Esophagus (tissue), 2 donors: ENCODE measurements around the gene DUSP10. TPM values are rescaled to one million over a fixed set of nuclear protein-coding genes. Genes with fewer than 3 reads are reported as not detected.

Source experiments
- H3K27ac ChIP-seq, 2 donors: one replicate each; pipeline ENCODE4 v1.5.1; 2013; ENCODE audit warnings: low read depth in 2 of 2, mild to moderate bottlenecking in 2 of 2, inconsistent platforms in 1 of 2, low read length in 1 of 2, moderate library complexity in 1 of 2
- H3K27me3 ChIP-seq, 2 donors: one replicate each; pipeline ENCODE4 v1.6.1; 2013; ENCODE audit warnings: low read length in 2 of 2, control low read depth in 1 of 2, mild to moderate bottlenecking in 1 of 2; ENCODE audit not compliant: insufficient read depth in 2 of 2, control insufficient read depth in 1 of 2
- H3K36me3 ChIP-seq, 2 donors: one replicate each; pipeline ENCODE4 v1.6.1; 2013; ENCODE audit warnings: low read length in 1 of 2; ENCODE audit not compliant: control insufficient read depth in 2 of 2, insufficient read depth in 2 of 2
- H3K4me1 ChIP-seq, 2 donors: one replicate each; pipeline ENCODE4 v1.6.1; 2013; ENCODE audit warnings: low read length in 1 of 2; ENCODE audit not compliant: control insufficient read depth in 2 of 2, insufficient read depth in 2 of 2
- H3K4me3 ChIP-seq, 2 donors: one replicate each; pipeline ENCODE4 v1.5.1; 2013; ENCODE audit warnings: low read length in 2 of 2, mild to moderate bottlenecking in 2 of 2, low read depth in 1 of 2, moderate library complexity in 1 of 2
- H3K9me3 ChIP-seq, 2 donors: one replicate each; pipeline ENCODE4 v1.6.1; 2013; ENCODE audit warnings: mild to moderate bottlenecking in 2 of 2, low read depth in 1 of 2, low read length in 1 of 2, moderate library complexity in 1 of 2; ENCODE audit not compliant: control insufficient read depth in 2 of 2, insufficient read depth in 1 of 2
- WGBS, 2 donors: extraction: QIAGEN DNeasy Blood & Tissue Kit; methylation state at CpG; one replicate each; pipeline ENCODE4 v1.1.7; 2013; 5-methylcytosine and 5-hydroxymethylcytosine counted together
- polyA plus RNA-seq, 2 donors: library from polyadenylated mRNA; stranded (reverse); fragments of 200-250 nt; gene quantifications; one replicate each; pipeline ENCODE4 v1.2.3, GENCODE V29; 2013
- donor health status: healthy with polysubstance abuse.
- donor health status: Bipolar disorder and iron deficiency.

DUSP10 gene
- polyA plus RNA-seq, 2 donors, result 2.0 to 4.7 TPM

- Histone ChIP-seq H3K4me3 (no peak overlapping the region), H3K27ac (no peak overlapping the region), H3K27me3 (no peaks in the 10 kb centered on the region), H3K9me3 (no peaks in the 10 kb centered on the region), H3K4me1 (no peaks in the 10 kb centered on the region), H3K36me3 (no peaks in the 10 kb centered on the region)
- 70 to 72% methylated on average over 2 of the region's 2 CpGs for WGBS, 2 donors
Measured at GRCh38 chr1:221672239-221672645, 69.6 kb downstream of the DUSP10 start.

DNA sequence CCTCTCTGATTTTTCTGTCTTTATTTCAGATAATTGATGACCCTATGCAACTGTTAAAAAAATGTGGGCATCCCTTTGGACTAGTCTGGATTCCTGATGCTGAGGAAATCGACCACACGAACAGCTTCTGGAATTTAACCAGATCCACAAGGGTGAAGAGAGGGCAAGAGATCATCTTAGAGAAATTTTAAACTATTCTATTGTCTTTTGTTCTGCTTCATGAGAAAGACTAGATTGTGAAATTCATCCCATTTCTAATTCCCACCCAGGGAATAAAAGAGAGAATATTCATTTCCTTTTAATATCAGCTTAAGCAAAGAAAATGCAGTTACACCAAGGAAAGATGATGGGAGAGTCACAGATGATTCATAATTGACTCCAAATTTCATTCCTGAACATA, 71.8 kb downstream of the DUSP10 start:
- Histone ChIP-seq H3K27ac (no peak overlapping the region), H3K4me1 (no peaks in the 10 kb centered on the region), H3K27me3 (no peaks in the 10 kb centered on the region), H3K4me3 (no peak overlapping the region), H3K9me3 (no peaks in the 10 kb centered on the region), H3K36me3 (no peaks in the 10 kb centered on the region)
- 77 to 81% methylated on average over 2 of the region's 2 CpGs for WGBS, 2 donors

GRCh38 chr1:221669441-221669840, 72.4 kb downstream of the DUSP10 start:
- Histone ChIP-seq H3K36me3 (no peaks in the 10 kb centered on the region), H3K4me1 (no peaks in the 10 kb centered on the region), H3K27me3 (no peaks in the 10 kb centered on the region), H3K9me3 (no peaks in the 10 kb centered on the region), H3K27ac (no peak overlapping the region), H3K4me3 (no peak overlapping the region)

DNA sequence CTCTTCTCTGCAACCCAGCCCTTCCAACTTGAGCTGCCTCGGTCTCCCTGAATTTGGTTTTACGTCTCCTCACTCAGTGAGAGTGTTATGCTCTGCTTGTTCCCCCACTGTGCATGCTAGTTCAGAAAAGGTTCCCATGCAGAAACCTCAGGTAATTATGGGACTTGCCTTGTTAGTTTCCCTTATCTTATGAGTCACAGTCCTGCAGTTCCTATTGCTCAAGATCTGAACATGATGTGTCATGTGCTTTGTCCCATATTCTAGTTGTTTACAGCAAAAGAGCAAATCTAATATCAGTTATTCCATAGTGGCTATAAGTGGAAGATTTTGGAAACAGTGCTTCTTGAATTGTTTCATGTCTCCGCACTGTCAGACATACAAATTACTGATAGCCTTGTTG, 74.4 kb downstream of the DUSP10 start:
- Histone ChIP-seq H3K4me3 (no peak overlapping the region), H3K9me3 (no peaks in the 10 kb centered on the region), H3K27ac (no peak overlapping the region), H3K36me3 (no peaks in the 10 kb centered on the region), H3K4me1 (no peaks in the 10 kb centered on the region), H3K27me3 (no peaks in the 10 kb centered on the region)
- 87% methylated on average over 3 of the region's 3 CpGs for WGBS, 2 donors

DNA sequence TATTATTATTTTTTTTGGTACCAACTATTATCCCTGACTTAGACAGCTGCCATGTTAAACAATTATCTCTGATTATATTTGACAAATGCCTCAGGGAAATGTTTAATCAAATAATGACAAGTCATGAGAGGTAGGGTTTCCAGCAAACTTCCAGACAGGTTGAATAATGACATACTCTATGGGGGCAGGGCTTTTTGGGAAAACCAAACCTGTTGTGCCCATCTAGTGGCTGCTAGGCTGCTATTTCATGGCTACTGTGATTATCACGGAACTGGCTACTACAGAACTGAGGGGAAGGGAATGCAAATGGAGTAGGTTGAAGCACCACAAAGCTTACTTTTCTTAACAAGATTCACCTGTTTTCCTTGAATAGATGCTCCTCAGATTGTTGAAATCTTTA, 77.6 kb downstream of the DUSP10 start:
- no peaks in the 10 kb centered on the region for H3K9me3 ChIP-seq
- H3K4me3 ChIP-seq, result no peak overlapping the region
- H3K36me3 ChIP-seq, result no peaks in the 10 kb centered on the region
- H3K27me3 ChIP-seq, result no peaks in the 10 kb centered on the region
- 40 to 52% methylated on average over 1 of the region's 1 CpG for WGBS, 2 donors
- no peak overlapping the region for H3K27ac ChIP-seq
- no peaks in the 10 kb centered on the region for H3K4me1 ChIP-seq

DNA sequence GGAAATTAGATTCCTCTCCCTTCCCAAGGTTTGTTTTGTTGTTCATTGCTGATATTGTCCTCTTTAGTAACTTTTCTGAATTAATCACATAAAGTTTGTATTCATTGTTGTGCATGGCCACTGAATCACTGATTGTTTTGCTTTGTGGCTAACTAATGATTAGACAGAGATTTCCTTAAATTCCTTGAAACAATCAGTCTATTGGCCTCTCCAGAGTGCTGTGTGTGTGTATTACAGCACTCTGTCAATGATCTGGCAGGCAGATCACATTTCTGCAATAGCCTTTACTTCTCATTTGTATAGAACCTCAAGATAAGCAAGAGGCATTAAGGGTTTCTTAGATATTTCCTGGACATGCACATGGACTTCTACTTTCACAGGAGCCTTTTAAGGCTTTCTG, 78.6 kb downstream of the DUSP10 start:
- Histone ChIP-seq H3K4me3 (no peak overlapping the region), H3K27ac (no peak overlapping the region), H3K4me1 (no peaks in the 10 kb centered on the region), H3K9me3 (no peaks in the 10 kb centered on the region), H3K36me3 (no peaks in the 10 kb centered on the region), H3K27me3 (no peaks in the 10 kb centered on the region)

DNA sequence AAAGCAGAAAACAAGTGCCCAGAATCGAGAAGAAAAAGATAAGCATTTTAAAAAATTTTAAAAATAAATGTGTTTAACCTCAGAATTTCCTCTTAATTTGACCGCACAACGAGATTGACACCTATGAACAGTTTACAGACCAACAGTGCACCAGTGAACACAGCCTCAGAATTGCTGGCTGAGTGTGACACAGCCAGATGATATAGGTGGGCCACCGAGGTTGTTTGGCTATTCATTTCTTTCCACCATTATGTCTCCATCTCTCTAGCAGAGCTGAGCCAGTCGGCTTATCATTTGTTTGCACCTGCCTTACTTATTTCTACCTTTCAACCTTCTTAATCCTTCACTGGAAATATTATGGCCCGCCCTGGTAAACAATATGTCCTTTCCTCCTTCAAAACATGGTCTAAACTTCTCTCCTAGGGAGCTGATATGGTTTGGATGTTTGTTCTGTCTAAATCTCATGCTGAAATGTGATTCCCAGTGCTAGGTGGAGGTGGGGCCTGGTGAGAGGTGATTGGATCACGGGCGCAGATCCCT, 86.1 kb downstream of the DUSP10 start:
- no peaks in the 10 kb centered on the region for H3K4me1 ChIP-seq
- H3K9me3 ChIP-seq, result no peaks in the 10 kb centered on the region
- H3K27ac ChIP-seq, result no peak overlapping the region
- H3K36me3 ChIP-seq, result no peaks in the 10 kb centered on the region
- no peak overlapping the region for H3K4me3 ChIP-seq
- no peaks in the 10 kb centered on the region for H3K27me3 ChIP-seq
- 78 to 79% methylated on average over 8 of the region's 8 CpGs for WGBS, 2 donors
